ENCODE results near the gene FMO1.

Gene FMO1

GRCh38 chr1:171248302-171248701 lies at the start of gene FMO1:
TSS of gene FMO1 (plus strand) at chr1:171248494. CDS start at chr1:171258088, 9,594 bp downstream.
- no peaks in the 10 kb centered on the region for H3K9me3 ChIP-seq (ENCODE audit: control insufficient read depth in 2 of 2, low read length in 2 of 2)
- no peaks in the 10 kb centered on the region for H3K36me3 ChIP-seq (ENCODE audit: control insufficient read depth in 2 of 2, insufficient read depth in 2 of 2, low read length in 2 of 2)
- H3K4me3 ChIP-seq (ENCODE audit: low read length in 2 of 2), result no peak within 1 kb of the TSS
- H3K4me1 ChIP-seq (ENCODE audit: control insufficient read depth, insufficient read depth, low read length), result peaks cover 8% of the 10 kb centered on the region
- no peak within 1 kb of the TSS for H3K27ac ChIP-seq (ENCODE audit: low read length)
- peaks cover 4 to 7% of the 10 kb centered on the region in 2 donors for H3K27me3 ChIP-seq (ENCODE audit: control insufficient read depth in 1 of 2, insufficient read depth in 2 of 2, low read length in 2 of 2)
- no peak within 1 kb of the TSS for H3K9ac ChIP-seq (ENCODE audit: low read length in 2 of 2)

- H3K27me3 ChIP-seq (ENCODE audit: control insufficient read depth in 1 of 2, insufficient read depth in 2 of 2, low read length in 2 of 2), result no peaks in the 10 kb centered on the region
- H3K9me3 ChIP-seq (ENCODE audit: control insufficient read depth in 2 of 2, low read length in 2 of 2), result no peaks in the 10 kb centered on the region
- H3K27ac ChIP-seq (ENCODE audit: low read length), result no peak overlapping the region
- no peak overlapping the region for H3K9ac ChIP-seq (ENCODE audit: low read length in 2 of 2)
- H3K4me1 ChIP-seq (ENCODE audit: control insufficient read depth, insufficient read depth, low read length), result no peaks in the 10 kb centered on the region
- H3K4me3 ChIP-seq (ENCODE audit: low read length in 2 of 2), result no peak overlapping the region
- H3K36me3 ChIP-seq (ENCODE audit: control insufficient read depth in 2 of 2, insufficient read depth in 2 of 2, low read length in 2 of 2), result peaks cover 0 to 2% of the 10 kb centered on the region in 2 donors
These were observed 44.0 kb upstream of the FMO1 start for GRCh38 chr1:171204296-171204695.

- Histone ChIP-seq H3K36me3 (ENCODE audit: control insufficient read depth in 2 of 2, insufficient read depth in 2 of 2, low read length in 2 of 2) (no peaks in the 10 kb centered on the region), H3K4me3 (ENCODE audit: low read length in 2 of 2) (no peak overlapping the region), H3K9ac (ENCODE audit: low read length in 2 of 2) (no peak overlapping the region), H3K4me1 (ENCODE audit: control insufficient read depth, insufficient read depth, low read length) (no peaks in the 10 kb centered on the region), H3K27ac (ENCODE audit: low read length) (no peak overlapping the region), H3K9me3 (ENCODE audit: control insufficient read depth in 2 of 2, low read length in 2 of 2) (no peaks in the 10 kb centered on the region), H3K27me3 (ENCODE audit: control insufficient read depth in 1 of 2, insufficient read depth in 2 of 2, low read length in 2 of 2) (no peaks in the 10 kb centered on the region)
These were observed 41.9 kb upstream of the FMO1 start for GRCh38 chr1:171206204-171206977.

GRCh38 chr1:171206978-171207355 lies 41.3 kb upstream of the FMO1 start:
- H3K36me3 ChIP-seq (ENCODE audit: control insufficient read depth in 2 of 2, insufficient read depth in 2 of 2, low read length in 2 of 2), result no peaks in the 10 kb centered on the region
- H3K9ac ChIP-seq (ENCODE audit: low read length in 2 of 2), result no peak overlapping the region
- H3K4me3 ChIP-seq (ENCODE audit: low read length in 2 of 2), result no peak overlapping the region
- H3K9me3 ChIP-seq (ENCODE audit: control insufficient read depth in 2 of 2, low read length in 2 of 2), result no peaks in the 10 kb centered on the region
- no peak overlapping the region for H3K27ac ChIP-seq (ENCODE audit: low read length)
- no peaks in the 10 kb centered on the region for H3K4me1 ChIP-seq (ENCODE audit: control insufficient read depth, insufficient read depth, low read length)
- no peaks in the 10 kb centered on the region for H3K27me3 ChIP-seq (ENCODE audit: control insufficient read depth in 1 of 2, insufficient read depth in 2 of 2, low read length in 2 of 2)

GRCh38 chr1:171207377-171207776 lies 40.9 kb upstream of the FMO1 start:
- Histone ChIP-seq H3K27me3 (ENCODE audit: control insufficient read depth in 1 of 2, insufficient read depth in 2 of 2, low read length in 2 of 2) (no peaks in the 10 kb centered on the region), H3K4me3 (ENCODE audit: low read length in 2 of 2) (no peak overlapping the region), H3K9ac (ENCODE audit: low read length in 2 of 2) (no peak overlapping the region), H3K9me3 (ENCODE audit: control insufficient read depth in 2 of 2, low read length in 2 of 2) (no peaks in the 10 kb centered on the region), H3K27ac (ENCODE audit: low read length) (no peak overlapping the region), H3K4me1 (ENCODE audit: control insufficient read depth, insufficient read depth, low read length) (no peaks in the 10 kb centered on the region), H3K36me3 (ENCODE audit: control insufficient read depth in 2 of 2, insufficient read depth in 2 of 2, low read length in 2 of 2) (no peaks in the 10 kb centered on the region)

GRCh38 chr1:171210355-171210754 lies 37.9 kb upstream of the FMO1 start:
- Histone ChIP-seq H3K4me3 (ENCODE audit: low read length in 2 of 2) (no peak overlapping the region), H3K4me1 (ENCODE audit: control insufficient read depth, insufficient read depth, low read length) (no peaks in the 10 kb centered on the region), H3K36me3 (ENCODE audit: control insufficient read depth in 2 of 2, insufficient read depth in 2 of 2, low read length in 2 of 2) (no peaks in the 10 kb centered on the region), H3K27me3 (ENCODE audit: control insufficient read depth in 1 of 2, insufficient read depth in 2 of 2, low read length in 2 of 2) (no peaks in the 10 kb centered on the region), H3K9ac (ENCODE audit: low read length in 2 of 2) (no peak overlapping the region), H3K27ac (ENCODE audit: low read length) (no peak overlapping the region), H3K9me3 (ENCODE audit: control insufficient read depth in 2 of 2, low read length in 2 of 2) (no peaks in the 10 kb centered on the region)

GRCh38 chr1:171212607-171213351 lies 35.5 kb upstream of the FMO1 start:
- H3K36me3 ChIP-seq (ENCODE audit: control insufficient read depth in 2 of 2, insufficient read depth in 2 of 2, low read length in 2 of 2), result no peaks in the 10 kb centered on the region
- no peaks in the 10 kb centered on the region for H3K9me3 ChIP-seq (ENCODE audit: control insufficient read depth in 2 of 2, low read length in 2 of 2)
- H3K4me1 ChIP-seq (ENCODE audit: control insufficient read depth, insufficient read depth, low read length), result no peaks in the 10 kb centered on the region
- no peak overlapping the region for H3K9ac ChIP-seq (ENCODE audit: low read length in 2 of 2)
- H3K4me3 ChIP-seq (ENCODE audit: low read length in 2 of 2), result no peak overlapping the region
- H3K27me3 ChIP-seq (ENCODE audit: control insufficient read depth in 1 of 2, insufficient read depth in 2 of 2, low read length in 2 of 2), result no peaks in the 10 kb centered on the region
- H3K27ac ChIP-seq (ENCODE audit: low read length), result no peak overlapping the region

GRCh38 chr1:171213559-171214454 lies 34.5 kb upstream of the FMO1 start:
- Histone ChIP-seq H3K4me1 (ENCODE audit: control insufficient read depth, insufficient read depth, low read length) (no peaks in the 10 kb centered on the region), H3K4me3 (ENCODE audit: low read length in 2 of 2) (no peak overlapping the region), H3K27ac (ENCODE audit: low read length) (no peak overlapping the region), H3K9ac (ENCODE audit: low read length in 2 of 2) (no peak overlapping the region), H3K27me3 (ENCODE audit: control insufficient read depth in 1 of 2, insufficient read depth in 2 of 2, low read length in 2 of 2) (no peaks in the 10 kb centered on the region), H3K9me3 (ENCODE audit: control insufficient read depth in 2 of 2, low read length in 2 of 2) (no peaks in the 10 kb centered on the region), H3K36me3 (ENCODE audit: control insufficient read depth in 2 of 2, insufficient read depth in 2 of 2, low read length in 2 of 2) (no peaks in the 10 kb centered on the region)

- Histone ChIP-seq H3K27me3 (ENCODE audit: control insufficient read depth in 1 of 2, insufficient read depth in 2 of 2, low read length in 2 of 2) (no peaks in the 10 kb centered on the region), H3K27ac (ENCODE audit: low read length) (no peak overlapping the region), H3K9ac (ENCODE audit: low read length in 2 of 2) (no peak overlapping the region), H3K4me3 (ENCODE audit: low read length in 2 of 2) (no peak overlapping the region), H3K9me3 (ENCODE audit: control insufficient read depth in 2 of 2, low read length in 2 of 2) (no peaks in the 10 kb centered on the region), H3K4me1 (ENCODE audit: control insufficient read depth, insufficient read depth, low read length) (peaks cover 5% of the 10 kb centered on the region), H3K36me3 (ENCODE audit: control insufficient read depth in 2 of 2, insufficient read depth in 2 of 2, low read length in 2 of 2) (no peaks in the 10 kb centered on the region)
These were observed 30.4 kb upstream of the FMO1 start for GRCh38 chr1:171217658-171218443.

GRCh38 chr1:171218661-171219060 lies 29.6 kb upstream of the FMO1 start:
- H3K27ac ChIP-seq (ENCODE audit: low read length), result no peak overlapping the region
- no peaks in the 10 kb centered on the region for H3K9me3 ChIP-seq (ENCODE audit: control insufficient read depth in 2 of 2, low read length in 2 of 2)
- no peaks in the 10 kb centered on the region for H3K27me3 ChIP-seq (ENCODE audit: control insufficient read depth in 1 of 2, insufficient read depth in 2 of 2, low read length in 2 of 2)
- no peaks in the 10 kb centered on the region for H3K36me3 ChIP-seq (ENCODE audit: control insufficient read depth in 2 of 2, insufficient read depth in 2 of 2, low read length in 2 of 2)
- H3K4me1 ChIP-seq (ENCODE audit: control insufficient read depth, insufficient read depth, low read length), result peaks cover 6% of the 10 kb centered on the region
- H3K4me3 ChIP-seq (ENCODE audit: low read length in 2 of 2), result no peak overlapping the region
- H3K9ac ChIP-seq (ENCODE audit: low read length in 2 of 2), result no peak overlapping the region
